Calu3 (cell line): ENCODE results near the gene TNC. TPM values are rescaled to one million over a fixed set of nuclear protein-coding genes. Genes with fewer than 3 reads are reported as not detected.
A peak's percentile ranks its signal among the peaks of the same experiment; 100 is the strongest.

Experiments
- BruUV-seq: library from RNA; stranded (reverse); fragments of 400-500 nt; replicated peaks from 2 replicates; lab custom pipeline; 2021; lab: Mats Ljungman, UMichigan
- CTCF ChIA-PET: fragments of 300-600 bp; sonication (Branson Sonifier 250); formaldehyde crosslinking; loops from one replicate; lab custom pipeline; 2022; ENCODE audit warnings: antibody characterized with exemption; lab: Charles Lee
- DNase-seq: peaks from one replicate; pipeline ENCODE4 v3.0.0; 2022
- H3K27ac Mint-ChIP-seq: one replicate; pipeline ENCODE4 v1.8.0; 2022; ENCODE audit warnings: mixed read lengths; ENCODE audit not compliant: unreplicated experiment
- H3K27me3 Mint-ChIP-seq: one replicate; pipeline ENCODE4 v1.8.0; 2022; ENCODE audit warnings: mixed read lengths; ENCODE audit not compliant: unreplicated experiment
- H3K36me3 Mint-ChIP-seq: one replicate; pipeline ENCODE4 v1.8.0; 2022; ENCODE audit warnings: mild to moderate bottlenecking, moderate library complexity, mixed read lengths; ENCODE audit not compliant: insufficient read depth, unreplicated experiment
- H3K4me1 Mint-ChIP-seq: one replicate; pipeline ENCODE4 v1.8.0; 2022; ENCODE audit warnings: mild to moderate bottlenecking, low read depth, mixed read lengths; ENCODE audit not compliant: unreplicated experiment
- H3K4me3 Mint-ChIP-seq: one replicate; pipeline ENCODE4 v1.8.0; 2022; ENCODE audit warnings: mild to moderate bottlenecking, low read depth, moderate library complexity, mixed read lengths; ENCODE audit not compliant: unreplicated experiment
- H3K9me3 Mint-ChIP-seq: one replicate; pipeline ENCODE4 v1.8.0; 2022; ENCODE audit warnings: low read depth, mixed read lengths; ENCODE audit not compliant: unreplicated experiment
- intact Hi-C: fragments of 100-400 bp; cut with micrococcal nuclease; formaldehyde crosslinking; loops from one replicate; pipeline ENCODE4 v1.10.0; 2022; ENCODE audit not compliant: unreplicated experiment
- total RNA-seq: library from RNA; stranded (reverse); gene quantifications from 2 replicates; pipeline ENCODE4 v1.2.3, GENCODE V29; 2022
- TF ChIP-seq, protein P1 (sequence below): fragments of 200-600 bp; IDR thresholded peaks from one replicate; pipeline ENCODE4 v1.8.0; 2022; ENCODE audit warnings: antibody characterized with exemption; ENCODE audit not compliant: unreplicated experiment

Gene TNC
- total RNA-seq, 1 experiment from 2014 or later, result 1.0 TPM

- H3K27me3 Mint-ChIP-seq, result peaks cover 47% of the 10 kb centered on the region
- no peak overlapping the region for H3K4me3 Mint-ChIP-seq
- CTCF ChIA-PET, result no interaction called here
- TF ChIP-seq, protein P1, sequence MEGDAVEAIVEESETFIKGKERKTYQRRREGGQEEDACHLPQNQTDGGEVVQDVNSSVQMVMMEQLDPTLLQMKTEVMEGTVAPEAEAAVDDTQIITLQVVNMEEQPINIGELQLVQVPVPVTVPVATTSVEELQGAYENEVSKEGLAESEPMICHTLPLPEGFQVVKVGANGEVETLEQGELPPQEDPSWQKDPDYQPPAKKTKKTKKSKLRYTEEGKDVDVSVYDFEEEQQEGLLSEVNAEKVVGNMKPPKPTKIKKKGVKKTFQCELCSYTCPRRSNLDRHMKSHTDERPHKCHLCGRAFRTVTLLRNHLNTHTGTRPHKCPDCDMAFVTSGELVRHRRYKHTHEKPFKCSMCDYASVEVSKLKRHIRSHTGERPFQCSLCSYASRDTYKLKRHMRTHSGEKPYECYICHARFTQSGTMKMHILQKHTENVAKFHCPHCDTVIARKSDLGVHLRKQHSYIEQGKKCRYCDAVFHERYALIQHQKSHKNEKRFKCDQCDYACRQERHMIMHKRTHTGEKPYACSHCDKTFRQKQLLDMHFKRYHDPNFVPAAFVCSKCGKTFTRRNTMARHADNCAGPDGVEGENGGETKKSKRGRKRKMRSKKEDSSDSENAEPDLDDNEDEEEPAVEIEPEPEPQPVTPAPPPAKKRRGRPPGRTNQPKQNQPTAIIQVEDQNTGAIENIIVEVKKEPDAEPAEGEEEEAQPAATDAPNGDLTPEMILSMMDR, result no peak
- no peaks in the 10 kb centered on the region for H3K36me3 Mint-ChIP-seq
- intact Hi-C loops, result loop anchor here (10.0 kb wide), 1 partner anchor 612 kb away; no protein-coding TSS in a partner anchor
- no peak for DNase-seq
- no peaks in the 10 kb centered on the region for H3K4me1 Mint-ChIP-seq
- no TSS peak for BruUV-seq
- no peak overlapping the region for H3K27ac Mint-ChIP-seq
- H3K9me3 Mint-ChIP-seq, result no peaks in the 10 kb centered on the region
Observed at GRCh38 chr9:115016344-115016743, 101.6 kb downstream of the TNC start.

- no peaks in the 10 kb centered on the region for H3K36me3 Mint-ChIP-seq
- BruUV-seq, result no TSS peak
- H3K27me3 Mint-ChIP-seq, result peaks cover 46% of the 10 kb centered on the region
- CTCF ChIA-PET, result interaction anchor here (0.6 to 1.0 kb wide), 2 partner anchors 121 to 296 kb away, joined by 3 read pairs; no protein-coding TSS in a partner anchor
- DNase-seq, result peak; percentile 51
- TF ChIP-seq, protein P1, result no peak
- H3K9me3 Mint-ChIP-seq, result no peaks in the 10 kb centered on the region
- intact Hi-C loops, result loop anchor here (2.0 to 10.0 kb wide), 2 partner anchors 106 to 610 kb away; no protein-coding TSS in a partner anchor
- H3K27ac Mint-ChIP-seq, result no peak overlapping the region
- no peaks in the 10 kb centered on the region for H3K4me1 Mint-ChIP-seq
- H3K4me3 Mint-ChIP-seq, result no peak overlapping the region
Observed at GRCh38 chr9:115015018-115015635, 102.8 kb downstream of the TNC start.

DNA sequence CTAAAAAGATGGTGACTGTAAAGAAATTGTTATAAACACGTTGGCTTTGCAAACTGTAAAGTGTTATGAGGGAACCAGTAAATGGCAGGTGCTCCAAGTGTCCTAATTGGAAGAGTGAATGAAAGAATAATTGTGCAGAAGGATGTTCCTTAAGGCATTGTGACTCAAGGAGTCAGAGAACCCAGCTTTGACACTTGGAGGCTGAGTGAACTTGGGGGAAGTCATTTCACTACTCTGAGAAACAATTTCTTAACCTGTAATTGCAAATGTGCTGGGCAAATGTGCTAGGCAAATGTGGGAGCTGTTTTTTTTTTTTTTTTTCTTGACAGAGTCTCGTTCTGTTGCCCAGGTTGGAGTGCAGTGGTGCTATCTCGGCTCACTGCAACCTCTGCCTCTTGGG is 103.5 kb downstream of the TNC start:
- no peak overlapping the region for H3K27ac Mint-ChIP-seq
- H3K4me1 Mint-ChIP-seq, result no peaks in the 10 kb centered on the region
- CTCF ChIA-PET, result interaction anchor here (0.6 to 1.0 kb wide), 5 partner anchors 23 to 408 kb away, joined by 3 to 5 read pairs (median 3); no protein-coding TSS in a partner anchor
- H3K9me3 Mint-ChIP-seq, result no peaks in the 10 kb centered on the region
- no peak overlapping the region for H3K4me3 Mint-ChIP-seq
- no peaks in the 10 kb centered on the region for H3K36me3 Mint-ChIP-seq
- intact Hi-C loops, result loop anchor here (1.0 to 10.0 kb wide), 5 partner anchors 106 to 610 kb away; partner anchors contain the start of gene TEX48
- TF ChIP-seq, protein P1, result no peak
- H3K27me3 Mint-ChIP-seq, result peaks cover 46% of the 10 kb centered on the region
- no TSS peak for BruUV-seq
- no peak for DNase-seq

DNA sequence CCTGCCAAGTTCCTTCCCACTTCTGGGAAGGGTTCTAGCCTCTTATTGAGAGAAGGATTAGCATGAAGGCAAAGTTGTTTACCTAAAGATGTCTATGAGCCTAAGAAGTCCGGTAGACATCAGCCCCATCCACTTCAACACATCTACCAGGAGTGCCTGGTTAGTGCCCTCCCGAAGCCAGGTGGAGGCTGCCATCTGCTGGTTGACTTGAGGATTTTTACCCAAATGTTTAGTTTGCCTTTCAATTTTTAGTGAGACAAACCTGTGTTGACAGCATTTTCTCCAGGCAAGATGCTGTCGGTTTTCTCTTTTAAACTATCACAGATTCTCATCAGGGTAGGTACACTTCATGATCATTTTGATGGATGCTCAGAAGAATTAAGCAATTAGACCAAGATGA is 104.0 kb downstream of the TNC start:
- no TSS peak for BruUV-seq
- Mint-ChIP-seq H3K9me3 (no peaks in the 10 kb centered on the region), H3K27ac (no peak overlapping the region), H3K4me1 (no peaks in the 10 kb centered on the region), H3K27me3 (peaks cover 46% of the 10 kb centered on the region), H3K36me3 (no peaks in the 10 kb centered on the region), H3K4me3 (no peak overlapping the region)
- DNase-seq, result peak; percentile 61
- TF ChIP-seq, protein P1, result peak; percentile 50
- CTCF ChIA-PET, result interaction anchor here (0.7 to 1.0 kb wide), 4 partner anchors 23 to 409 kb away, joined by 3 to 5 read pairs (median 3); no protein-coding TSS in a partner anchor
- intact Hi-C loops, result loop anchor here (1.0 to 10.0 kb wide), 5 partner anchors 105 to 609 kb away; partner anchors contain the start of gene TEX48
